GM19438 (cell line): ENCODE data around the gene CD300LD.

Experiments
- ATAC-seq: cut with Tn5 transposase; IDR thresholded peaks from one replicate; pipeline ENCODE4 v1.9.1; 2021; ENCODE audit warnings: low read depth; ENCODE audit not compliant: unreplicated experiment

The CD300LD gene

DNA sequence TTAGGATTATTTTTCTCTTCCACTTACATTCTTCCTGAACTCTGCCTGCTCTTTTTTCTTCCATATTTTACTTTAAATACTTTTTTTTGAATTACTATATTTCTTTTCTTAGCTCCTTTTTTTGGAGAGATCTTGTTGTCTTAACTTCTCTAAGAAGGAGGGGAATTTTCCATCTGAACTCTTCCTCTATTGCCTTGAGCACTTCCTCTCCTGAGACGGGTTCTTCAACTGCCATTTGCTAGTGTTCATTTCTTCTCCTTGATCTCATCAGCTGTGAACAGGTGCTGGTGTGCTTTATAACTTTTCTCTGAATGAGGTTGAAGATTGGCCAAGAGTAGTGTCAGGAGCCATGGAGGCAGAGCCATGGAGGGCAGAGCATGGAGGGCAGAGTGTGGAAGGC lies 15.1 kb upstream of the CD300LD start:
- no peak for ATAC-seq

DNA sequence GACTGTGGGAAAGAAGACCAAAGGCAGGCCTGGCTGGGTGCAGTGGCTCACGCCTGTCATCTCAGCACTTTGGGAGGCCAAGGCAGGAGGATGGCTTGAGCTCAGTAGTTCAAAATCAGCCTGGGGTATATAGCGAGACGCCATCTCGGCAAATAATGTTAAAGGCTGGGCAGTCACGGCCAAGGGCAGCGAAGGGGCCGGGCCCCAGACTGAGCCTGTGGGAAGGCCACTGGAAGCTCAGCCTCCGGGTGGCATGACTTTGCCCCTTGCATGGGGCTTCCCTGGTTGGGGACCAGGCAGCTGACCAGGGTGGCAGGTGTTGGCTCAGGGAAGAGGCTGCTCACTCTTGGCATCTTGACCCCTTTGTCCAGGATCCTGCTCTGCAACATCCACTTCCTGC lies 14.0 kb upstream of the CD300LD start:
- ATAC-seq = no peak

DNA sequence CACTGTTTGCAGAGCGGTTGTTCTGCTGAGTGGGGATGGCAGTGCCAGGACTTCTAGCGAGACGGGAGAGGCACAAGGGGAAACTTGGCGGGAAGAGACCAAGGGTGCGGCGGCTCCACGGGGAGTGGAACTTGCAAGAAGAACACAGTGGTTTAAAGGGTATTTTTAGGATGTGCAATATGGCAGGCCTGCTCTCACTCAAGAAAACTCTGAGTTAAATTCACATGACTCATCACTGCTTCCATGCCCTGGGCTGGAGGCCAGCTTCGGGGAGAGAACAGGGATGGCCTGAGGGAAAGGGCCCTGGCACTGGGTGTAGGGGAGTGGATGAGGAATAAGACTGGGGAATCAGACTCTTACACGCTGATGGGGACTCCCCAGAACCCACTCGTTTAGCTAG lies 13.3 kb upstream of the CD300LD start:
- no peak for ATAC-seq

DNA sequence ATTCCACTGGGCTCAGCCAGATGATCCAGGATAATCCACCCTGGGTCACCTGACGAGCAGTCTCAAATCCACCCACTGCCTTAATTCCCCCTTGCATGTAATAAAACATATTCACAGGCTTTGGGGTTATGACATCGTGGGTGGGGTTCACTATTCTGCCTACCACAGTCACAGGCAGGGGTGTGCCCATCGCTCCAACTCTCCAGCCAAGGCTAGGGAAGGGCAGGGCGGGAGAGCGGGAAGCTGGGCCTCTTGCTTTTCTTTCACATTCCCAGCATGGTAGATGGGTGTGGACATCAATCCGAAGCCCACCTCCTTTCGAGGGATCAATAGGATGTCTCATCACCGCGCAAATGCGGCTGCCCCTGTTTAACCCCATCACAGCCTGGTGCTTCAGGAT lies 12.7 kb upstream of the CD300LD start:
- no peak for ATAC-seq

DNA sequence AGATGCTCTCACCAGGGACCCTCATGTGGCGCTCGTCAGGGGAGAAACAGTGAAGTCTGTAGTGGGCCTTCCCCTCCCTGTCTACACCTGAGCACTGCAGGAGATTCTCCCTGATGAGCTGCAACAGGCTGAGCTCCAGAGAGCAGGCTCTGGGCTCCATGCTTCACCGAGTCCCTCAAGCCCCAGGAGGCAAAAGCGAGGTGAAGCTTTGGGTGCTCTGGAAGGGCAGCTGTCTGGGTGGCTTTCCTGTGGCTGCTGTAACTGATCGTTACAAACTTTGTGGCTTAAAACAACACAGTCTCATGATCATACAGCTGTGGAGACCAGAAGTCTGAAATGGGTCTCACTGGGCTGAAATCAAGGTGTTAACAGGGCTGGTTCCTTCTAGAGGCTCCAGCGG lies 12.1 kb upstream of the CD300LD start:
- no peak for ATAC-seq

DNA sequence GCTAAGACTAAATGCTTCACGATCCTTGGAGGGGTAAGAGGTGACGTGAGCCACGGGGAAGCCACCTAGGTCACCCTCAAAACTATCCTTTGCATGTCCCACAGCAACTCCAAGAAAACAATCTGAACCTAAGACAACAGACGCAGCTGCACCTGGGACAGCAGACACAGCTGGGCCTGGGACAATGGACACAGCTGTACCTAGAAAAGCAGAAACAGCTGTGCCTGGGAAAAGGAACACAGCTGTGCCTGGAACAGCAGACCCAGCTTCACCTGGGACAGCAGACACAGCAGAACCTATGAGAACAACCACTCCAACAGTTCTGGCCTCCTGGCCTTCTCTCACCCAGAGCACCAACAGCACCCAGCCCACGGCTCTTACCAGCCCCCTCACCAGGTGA lies 11.7 kb upstream of the CD300LD start:
- no peak for ATAC-seq

DNA sequence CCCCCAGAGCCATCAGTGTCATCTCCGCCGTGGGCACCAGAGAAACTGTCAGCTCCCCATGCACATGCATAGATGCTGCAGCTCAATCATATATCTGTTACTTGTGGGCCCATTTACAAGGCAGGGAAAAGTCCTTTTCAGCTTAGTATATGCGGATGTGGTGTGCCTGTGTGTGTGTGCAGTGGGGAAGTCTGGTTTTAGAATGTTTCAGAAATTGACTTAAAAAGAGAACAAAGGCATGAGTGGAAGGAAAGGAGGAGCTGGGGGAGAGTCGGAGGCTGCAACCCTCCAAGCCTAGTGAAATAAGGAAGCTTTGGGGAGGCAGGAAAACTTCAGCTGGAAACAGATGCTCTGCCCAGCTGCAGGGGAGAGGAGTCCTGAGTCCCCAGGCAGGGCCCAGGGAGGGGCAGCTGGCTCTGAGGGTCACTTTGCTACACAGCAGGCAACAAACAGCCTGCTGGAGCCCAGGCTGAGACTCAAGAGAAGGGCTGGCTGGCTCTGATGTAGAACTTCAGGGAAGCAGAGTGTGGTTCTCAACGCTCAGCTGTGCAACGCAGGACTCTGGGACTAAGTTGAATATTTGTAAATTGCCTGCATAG lies 11.1 kb upstream of the CD300LD start:
- no peak for ATAC-seq

DNA sequence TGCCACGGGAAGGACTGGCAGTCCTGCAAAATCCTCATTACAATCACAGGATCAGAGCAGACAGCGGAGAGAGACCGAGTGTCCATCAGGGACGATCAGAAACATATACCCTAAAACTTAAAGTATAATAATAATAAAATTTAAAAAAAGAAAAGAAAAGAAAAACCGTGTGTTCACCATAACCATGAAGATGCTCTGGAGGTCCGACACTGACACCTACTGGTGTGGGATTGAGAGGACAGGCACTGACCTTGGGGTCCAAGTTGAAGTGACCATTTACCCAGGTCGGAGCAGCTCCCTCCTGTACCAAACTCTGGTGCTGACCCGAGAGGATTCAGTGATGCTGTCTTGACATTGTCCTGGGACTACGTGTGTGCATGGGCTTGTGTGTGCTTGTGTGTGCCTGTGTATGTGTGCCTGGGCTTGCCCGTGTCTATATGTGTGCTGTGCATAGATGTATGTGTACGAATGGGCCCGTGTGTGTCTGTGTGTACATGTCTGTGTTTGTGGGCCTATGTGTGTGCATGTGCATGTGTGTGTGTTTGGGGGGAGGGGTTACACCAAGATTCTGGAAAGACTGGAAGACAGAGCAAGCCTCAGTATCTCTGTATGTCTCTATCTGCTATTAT lies 10.0 kb upstream of the CD300LD start:
- no peak for ATAC-seq

DNA sequence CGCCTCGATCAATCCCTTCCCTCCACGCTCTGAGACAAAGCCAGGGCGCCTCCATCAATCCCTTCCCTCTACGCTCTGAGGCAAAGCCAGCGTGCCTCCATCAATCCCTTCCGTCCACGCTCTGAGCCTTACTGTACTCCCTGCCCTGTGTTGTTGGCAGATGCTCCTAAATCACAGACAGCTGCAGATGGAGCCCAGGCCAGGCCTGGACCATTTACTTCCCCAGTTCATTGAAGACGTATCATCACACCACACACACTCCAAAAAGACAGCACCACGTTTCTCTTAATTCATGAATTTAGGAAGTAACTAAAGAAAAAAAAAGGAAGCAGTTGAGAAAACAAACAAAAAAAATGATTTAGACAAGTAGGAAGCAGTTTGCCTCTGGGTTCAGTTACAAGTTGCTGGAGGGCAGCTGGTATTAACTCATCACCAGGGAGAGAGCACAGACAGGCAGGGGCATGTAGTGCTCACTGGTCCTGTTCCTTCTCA lies 7.4 kb upstream of the CD300LD start:
- ATAC-seq = no peak

DNA sequence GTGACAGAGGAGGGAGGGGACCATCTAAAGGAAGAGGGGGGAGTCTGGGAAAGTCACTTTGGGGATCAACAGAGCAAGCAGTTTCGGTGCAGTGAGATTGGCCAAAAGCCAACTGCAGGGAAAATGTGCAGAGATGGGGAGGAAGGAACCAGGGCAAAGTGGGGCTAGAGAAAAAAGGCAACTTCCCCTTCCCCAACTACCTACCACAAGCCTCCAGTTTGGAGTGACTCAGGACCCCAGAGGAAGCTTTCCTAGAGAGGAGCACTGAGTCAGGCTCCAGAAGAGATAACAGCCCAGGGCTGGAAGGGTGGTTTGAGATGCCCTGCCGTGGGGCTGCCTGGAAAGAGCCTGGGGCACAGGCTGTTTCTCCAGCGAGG lies 6.9 kb upstream of the CD300LD start:
- ATAC-seq = no peak

DNA sequence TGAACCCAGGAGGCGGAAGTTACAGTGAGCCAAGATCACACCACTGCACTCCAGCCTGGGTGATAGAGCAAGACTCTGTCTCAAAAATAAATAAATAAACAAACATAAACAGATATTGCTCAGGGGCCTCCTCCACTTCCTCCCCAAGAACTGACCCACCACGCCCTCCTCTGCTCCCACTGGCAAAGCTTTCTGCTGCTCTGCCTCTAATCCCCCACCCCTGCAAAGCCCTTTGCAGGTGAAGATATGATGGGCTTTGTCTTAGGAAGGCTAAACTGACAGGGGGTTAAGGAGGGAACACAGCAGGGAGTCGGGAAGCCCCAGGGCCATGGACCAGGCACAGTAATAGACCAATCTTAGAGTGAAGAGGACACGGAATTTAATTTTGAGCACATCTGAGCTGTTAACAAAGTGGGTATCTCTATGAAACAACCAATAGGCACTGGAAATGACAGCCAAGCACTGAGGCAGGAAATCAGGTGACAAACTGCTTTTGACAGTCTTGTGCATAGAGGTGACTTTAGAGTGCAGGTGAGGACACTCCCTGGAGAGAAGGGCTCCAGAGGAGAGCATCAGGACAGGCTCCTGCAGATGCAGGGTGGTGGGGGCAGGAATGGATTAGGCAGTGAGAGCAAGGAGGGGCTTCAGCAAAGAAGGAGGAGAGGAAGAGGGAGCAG lies 6.4 kb upstream of the CD300LD start:
- no peak for ATAC-seq

DNA sequence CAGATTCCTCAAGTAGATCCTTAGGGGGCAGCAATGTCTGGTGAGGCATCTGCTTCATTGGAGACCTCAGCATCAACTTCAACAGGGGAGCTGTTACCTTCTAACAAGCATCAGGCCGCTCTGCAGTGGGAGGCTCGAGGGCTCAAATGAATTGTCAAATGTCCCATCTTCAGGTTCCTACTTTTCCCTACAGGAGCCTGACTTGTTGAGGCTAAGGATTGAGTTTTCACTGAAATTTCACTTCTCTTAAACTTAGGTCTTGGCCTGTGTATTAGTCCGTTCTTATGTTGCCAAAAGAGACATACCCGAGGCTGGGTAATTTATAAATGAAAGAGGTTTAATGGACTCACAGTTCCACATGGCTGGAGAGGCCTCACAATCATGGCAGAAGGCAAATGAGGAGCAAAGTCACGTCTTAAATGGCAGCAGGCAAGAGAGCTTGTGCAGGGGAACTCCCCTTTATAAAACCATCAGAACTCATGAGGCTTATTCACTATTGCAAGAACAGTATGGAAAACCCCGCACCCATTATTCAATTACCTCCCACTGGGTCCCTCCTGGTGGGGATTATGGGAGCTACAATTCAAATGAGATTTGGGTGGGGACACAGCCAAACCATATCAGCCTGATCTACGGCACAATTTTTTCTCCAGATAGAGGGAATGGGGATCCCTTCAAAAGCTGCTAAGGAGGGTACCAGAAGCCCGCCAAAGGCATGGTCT lies 5.1 kb upstream of the CD300LD start:
- ATAC-seq = no peak

DNA sequence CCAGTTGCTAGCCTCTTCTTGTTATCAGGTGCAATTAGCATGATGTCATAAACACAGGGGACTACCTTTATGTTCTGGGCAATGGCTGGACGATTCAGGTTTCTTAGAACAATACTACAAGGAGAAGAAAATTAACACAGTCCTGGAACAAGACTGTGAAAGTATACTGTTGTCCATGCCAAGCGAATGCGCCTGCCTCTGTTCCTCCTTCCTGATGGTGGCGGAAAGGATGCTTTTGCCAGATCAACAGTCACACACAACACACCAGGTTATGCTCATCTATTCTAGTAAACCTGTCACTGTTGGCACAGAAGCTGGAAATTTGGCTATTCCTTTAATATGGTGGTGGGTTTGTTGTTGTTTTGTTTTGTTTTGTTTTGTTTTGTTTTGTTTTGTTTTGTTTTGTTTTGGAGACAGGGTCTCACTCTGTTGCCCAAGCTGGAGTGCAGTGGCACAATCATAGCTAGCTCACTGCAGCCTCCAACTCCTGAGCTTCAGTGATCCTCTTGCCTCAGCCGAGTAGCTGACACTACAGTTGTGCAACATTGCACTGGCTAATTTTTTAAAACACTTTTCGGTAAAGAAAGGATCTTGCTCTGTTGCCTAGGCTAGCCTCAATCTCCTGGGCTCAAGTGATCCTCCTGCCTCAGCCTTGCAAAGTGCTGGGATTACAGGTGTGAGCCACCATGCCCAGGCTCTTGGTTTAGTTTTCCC lies 3.1 kb upstream of the CD300LD start:
- ATAC-seq = no peak

DNA sequence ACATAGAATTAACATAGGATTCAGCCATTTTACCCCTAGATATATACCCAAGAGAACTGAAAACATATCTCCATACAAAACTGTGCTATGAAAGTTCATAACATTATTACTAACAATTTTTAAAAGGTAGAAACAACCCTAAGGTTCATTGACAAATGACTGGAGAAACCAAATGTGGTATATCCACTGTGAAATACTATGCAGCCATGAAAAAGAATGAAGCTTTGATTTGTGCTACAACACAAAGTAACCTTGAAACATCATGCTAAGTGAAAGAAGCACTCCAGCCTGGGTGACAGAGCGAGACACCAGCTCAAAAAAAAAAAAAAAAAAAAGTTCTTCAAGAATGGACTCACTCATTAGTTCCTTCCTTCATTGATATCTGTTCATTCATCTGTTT lies 580 bp downstream of the CD300LD start:
- ATAC-seq = no peak

DNA sequence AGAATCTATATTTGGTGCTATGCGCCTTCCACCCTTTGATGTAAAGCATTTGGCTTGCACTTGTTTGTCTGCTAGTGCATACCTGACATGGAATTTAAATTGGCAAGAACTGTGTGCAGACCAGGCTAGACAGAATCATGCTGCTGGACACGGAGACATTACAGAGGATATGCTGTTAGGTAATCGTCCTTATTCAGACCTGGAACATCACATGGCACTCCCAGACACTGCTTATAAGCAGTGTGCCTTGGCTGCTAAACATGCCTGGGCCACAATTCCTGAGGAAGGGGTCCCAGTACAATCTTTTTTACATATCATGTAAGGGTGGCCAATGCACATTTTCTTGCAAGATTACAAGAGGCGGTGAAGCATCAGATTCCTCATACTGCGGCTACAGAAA lies 6.4 kb downstream of the CD300LD start:
- ATAC-seq = no peak

DNA sequence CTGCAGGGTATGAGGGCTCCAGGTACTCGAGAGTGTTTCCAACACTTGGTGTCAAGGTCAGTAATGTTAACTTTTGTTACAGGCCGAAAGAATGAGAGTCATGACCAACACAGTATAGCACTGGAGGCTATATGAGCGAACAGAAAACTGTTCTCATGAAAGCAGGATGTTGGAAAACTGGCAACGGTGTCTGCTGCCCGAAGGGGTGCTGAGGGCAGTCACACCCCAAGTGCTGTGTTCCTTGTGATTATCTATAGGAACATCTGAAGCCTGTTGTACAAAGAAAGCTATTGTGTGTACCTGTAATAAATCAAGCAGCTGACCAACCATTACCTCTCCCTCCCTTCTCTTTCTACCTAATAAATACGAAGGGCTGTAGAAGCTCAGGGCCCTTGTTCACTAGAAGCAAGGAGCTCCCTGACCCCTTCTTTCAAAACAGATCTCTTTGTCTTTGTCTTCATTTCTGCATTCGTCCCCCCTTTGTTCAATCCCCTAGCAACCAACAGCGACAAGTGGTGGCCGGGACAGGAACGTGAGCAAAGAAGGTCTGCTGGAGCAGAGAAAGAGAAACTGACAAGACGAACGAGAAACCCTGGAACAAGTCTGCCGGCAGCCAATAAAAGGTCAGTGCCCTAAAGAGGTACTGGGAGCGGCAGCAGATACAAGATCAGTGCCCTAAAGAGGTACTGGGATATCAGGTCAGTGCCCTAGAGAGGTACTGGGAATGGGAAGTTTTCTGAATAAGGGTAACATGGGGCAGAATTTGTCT lies 7.6 kb downstream of the CD300LD start:
- no peak for ATAC-seq

DNA sequence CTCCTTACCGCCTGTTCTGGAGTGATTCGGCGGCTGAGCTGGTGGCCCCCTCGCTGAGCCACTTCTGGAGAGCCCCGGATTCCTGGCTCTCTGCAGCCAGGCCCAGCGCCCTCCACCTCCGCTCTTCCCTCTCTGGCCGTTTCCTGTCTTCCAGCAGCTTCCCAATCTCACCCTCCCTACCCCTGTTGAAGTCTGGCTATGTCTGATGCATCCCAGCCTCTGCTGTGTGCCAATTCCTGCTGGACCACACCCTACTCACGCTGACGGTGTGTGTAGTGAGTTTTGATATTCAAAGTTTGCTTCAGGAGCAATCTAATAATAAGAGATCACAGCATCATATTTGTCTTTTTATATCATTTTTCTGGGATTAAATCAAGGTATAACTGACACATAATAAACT lies 9.4 kb downstream of the CD300LD start:
- ATAC-seq = no peak

DNA sequence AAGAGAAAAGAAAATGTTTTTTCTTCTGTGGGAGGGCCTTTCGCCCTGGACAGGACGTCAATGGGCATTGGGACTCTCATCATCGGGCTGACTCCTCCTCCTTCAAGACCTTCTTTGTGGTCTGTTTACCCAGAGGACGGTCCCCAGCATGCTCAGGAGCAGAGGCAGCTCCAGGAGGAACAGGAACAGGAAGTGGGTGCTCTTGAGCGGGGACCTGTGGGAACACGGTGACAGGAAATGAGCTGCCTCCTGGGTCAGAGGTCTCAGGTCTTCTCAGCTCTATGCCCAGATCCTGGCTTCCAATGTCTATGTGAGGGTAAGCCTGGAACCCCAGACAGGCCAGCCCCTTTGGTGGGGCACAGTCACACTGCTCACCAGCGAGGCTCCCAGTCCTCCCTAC lies 12.2 kb downstream of the CD300LD start:
- no peak for ATAC-seq

DNA sequence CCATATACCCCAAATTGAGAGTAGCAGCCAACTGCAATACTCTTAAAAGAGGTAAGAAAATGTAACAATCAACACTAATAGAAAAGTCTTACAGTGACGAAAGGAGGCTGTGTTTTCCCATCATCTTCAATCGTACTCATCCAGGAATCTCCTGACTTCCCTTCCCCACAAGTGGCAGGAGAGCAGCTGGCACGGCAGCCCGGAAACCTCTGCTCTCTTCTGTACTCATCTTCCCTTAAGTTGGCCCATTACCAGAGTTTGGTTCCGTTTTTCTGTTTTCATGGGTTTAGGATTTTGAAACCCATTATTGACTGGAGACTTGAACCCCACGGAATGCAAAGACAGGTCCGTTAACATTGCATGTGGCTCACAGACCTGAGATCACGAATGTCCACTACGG lies 13.1 kb downstream of the CD300LD start:
- no peak for ATAC-seq

DNA sequence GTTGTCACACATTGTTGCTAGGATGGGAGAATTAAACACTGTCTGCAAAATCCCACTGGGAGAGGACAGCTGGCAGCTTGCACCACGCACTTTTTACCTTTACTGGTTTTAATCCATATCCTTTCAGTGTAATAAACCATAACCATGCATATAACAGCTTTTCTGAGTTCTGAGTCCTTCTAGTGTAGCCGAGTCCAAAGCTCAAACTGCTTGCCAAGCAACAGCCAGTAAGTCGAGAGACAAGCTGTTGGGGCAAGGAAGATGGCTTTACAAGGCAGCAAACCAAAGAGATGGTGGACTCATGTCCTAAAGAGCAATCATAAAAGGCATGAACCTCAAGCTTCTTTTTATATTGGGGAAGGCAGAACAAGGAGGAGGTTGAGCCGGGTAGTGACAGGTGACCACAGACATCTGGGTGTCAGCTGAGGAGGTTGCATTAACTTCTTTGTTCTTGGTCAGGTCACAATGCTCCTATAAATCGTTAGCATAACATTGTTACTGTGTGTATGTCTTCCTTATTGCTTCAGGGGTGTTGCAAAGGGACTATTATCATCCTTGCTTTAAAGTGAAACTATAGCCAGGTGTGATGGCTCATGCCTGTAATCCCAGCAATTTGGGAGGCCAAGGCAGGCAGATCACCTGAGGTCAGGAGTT lies 17.5 kb downstream of the CD300LD start:
- ATAC-seq = no peak
